GM19468 (cell line): ENCODE measurements around the gene SSX4B.
"Not testable (repeated sequence)": the region's sequence is repeated elsewhere in the genome, so short reads cannot be mapped to it uniquely, and the experiment has no call there.

Source experiments
- ATAC-seq: cut with Tn5 transposase; IDR thresholded peaks from one replicate; pipeline ENCODE4 v1.9.1; 2021; ENCODE audit warnings: mild to moderate bottlenecking, moderate library complexity, moderate number of reproducible peaks; ENCODE audit not compliant: unreplicated experiment; ENCODE audit errors: extremely low read depth

SSX4B gene, protein sequence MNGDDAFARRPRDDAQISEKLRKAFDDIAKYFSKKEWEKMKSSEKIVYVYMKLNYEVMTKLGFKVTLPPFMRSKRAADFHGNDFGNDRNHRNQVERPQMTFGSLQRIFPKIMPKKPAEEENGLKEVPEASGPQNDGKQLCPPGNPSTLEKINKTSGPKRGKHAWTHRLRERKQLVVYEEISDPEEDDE

DNA sequence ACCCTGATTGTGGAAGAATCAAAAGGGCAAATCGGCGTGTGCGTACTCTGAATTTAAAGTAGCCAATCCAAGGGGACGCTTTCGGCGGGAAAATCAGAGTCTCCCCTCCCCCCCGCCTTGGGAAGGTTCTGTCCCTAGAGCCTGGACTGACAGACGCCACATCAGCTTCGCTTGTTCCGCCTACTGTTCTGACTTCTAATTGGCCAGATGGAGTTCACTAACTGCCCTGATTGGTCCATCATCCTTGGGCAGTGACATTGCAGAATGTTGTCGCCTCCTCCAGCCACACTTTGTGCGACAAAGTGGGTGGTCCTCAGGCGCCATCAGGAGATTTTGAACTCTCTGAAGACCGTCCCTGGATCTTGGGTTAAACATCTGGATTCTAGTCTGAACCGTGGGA, at the start of gene SSX4B:
TSS of gene SSX4B (minus strand) at position 101 of the 400 bp plus-strand sequence. CDS start 588 bp downstream, outside the sequence.
- ATAC-seq: not testable (repeated sequence)

DNA sequence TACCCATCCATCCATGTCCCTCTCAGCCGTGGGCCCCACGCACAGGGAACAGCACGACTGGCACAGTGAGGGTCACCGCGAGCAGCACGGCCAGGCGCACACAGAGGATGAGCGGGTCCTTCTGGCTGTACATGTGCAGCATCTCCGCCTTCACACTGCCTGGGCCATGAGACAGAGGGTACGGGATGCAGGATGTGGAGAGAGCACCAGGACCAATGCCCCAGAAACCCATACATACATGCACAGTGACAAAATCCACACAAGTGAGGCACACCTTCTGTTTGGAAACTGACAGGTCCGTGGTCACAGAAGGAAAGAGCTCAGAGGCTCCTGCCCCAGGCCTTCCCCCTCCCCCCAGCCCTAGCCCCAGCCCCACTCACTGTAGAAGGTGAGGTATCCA, 48.8 kb upstream of the SSX4B start:
- no peak for ATAC-seq

DNA sequence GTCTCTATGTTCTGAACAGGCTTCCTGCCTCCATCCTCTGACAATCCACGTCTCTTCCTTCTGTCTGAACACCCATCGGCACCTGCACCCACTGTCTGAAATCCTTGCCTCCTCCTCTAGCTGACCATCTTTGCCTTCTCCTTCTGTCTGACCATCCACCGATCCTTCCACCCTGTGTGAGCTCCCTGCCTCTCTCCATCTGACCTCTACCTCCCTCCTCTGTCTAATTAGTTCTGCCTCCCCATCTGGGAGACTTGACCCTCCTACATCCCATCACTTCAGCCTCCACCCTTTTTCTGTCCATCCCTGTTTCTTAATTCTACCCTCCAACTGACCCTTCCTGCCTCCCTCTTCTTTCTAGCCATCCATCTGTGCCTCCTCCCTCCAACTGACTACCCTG, 48.3 kb upstream of the SSX4B start:
- ATAC-seq: no peak

DNA sequence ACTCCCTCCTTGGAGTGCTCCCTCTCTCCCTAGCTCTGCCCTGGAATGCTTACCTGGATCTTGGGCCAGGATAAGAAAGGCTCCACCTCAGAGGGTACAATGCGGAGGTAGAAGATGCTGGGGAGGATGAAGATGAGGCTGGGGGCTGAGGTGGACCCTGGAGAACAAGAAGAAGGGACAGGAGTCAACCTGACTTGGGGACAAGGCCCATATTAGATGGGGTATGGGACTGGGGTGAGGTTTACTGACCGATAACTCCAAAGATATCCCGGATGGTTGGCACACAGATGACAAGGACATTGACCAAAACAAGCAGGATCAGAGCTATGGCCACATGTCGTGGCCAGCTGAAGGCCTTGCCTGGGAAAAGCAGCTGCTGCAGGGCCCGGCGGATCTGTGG, 47.7 kb upstream of the SSX4B start:
- ATAC-seq: no peak

DNA sequence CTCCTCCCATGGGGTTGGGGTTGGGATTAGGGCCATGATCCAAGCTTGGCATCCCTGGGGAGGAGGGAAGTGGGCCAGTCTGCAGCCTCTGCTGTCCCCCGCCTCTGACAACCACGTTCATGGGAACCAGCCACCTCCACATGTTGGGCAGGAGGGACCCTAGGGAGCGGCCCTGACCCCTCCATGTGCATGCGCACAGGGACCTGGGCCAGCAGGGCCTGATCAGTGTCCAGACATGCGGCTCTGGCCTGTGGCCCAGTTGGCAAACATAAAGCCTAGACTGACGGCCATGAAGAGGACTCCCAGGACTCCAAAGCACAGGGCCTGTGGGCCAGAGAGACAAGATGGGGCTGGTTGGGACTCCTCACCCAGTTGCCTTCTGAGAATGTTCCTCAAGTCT, 47.0 kb upstream of the SSX4B start:
- ATAC-seq: no peak

DNA sequence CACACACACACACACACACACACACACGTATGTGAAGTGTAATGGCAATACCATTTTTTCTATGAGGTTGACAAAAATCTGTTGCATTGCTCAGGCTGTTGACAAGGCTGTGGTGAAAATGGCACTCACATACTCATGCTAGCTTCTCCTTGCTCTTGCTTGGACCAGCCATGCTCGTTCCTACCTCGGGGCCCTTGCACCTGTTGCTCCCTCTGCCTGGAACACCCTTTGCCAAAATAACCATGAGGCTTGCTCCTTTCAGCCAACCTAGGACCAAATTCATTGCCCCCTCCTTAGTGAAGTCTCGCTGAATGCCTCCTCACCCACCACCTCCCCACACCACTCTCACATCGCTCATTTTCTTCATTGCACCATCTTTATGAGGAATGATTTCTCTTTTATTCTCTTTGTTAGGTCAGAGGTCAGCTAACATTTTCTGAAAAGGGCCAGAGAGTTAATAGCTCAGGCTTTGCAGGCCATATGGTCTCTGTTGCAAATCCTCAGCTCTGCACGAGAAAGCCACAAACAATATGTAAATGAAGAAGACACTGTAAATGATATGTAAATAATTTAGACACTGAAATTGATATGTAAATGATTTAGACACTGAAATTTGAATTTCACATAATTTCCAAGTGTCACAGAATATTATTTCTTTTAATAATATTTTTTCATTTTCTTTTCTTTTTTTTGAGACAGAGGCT, 45.0 kb upstream of the SSX4B start:
- ATAC-seq: no peak

DNA sequence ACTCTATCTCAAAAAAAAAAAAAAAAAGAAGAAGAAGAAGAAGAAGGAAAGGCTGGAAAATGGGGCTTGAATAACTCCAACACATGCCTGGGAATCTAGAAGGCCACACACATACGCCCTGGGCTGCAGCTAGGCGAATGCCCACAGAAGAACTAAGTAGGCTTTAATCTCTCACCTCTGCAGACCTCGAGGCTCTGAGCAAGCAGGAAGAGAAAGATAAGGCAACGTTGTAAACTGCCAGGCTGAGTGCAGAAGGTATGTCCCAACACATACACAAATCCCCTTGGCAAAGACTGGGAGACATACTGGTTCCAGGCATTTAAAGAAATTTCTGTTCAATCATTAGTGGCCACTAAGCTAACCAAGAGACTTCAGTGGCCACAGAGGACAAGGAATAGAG, 39.9 kb upstream of the SSX4B start:
- ATAC-seq: no peak

DNA sequence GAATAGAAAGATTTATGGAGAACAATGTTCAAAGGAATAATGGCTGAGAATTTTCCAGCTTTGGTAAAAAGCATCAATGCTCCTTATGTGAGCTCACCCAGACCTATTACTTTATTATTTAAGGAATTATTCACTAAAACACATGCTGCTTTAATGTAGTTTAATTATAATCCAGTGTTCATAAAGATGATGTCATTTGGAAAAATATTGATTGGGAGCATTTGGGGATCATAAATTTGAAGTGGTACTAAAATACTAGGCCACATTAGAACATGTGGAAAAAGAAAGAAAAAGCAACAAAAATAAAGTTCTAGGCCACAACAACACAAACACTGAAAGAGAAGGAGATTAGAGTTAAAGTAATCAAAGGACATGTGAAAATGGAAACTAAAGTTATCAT, 38.3 kb upstream of the SSX4B start:
- no peak for ATAC-seq

DNA sequence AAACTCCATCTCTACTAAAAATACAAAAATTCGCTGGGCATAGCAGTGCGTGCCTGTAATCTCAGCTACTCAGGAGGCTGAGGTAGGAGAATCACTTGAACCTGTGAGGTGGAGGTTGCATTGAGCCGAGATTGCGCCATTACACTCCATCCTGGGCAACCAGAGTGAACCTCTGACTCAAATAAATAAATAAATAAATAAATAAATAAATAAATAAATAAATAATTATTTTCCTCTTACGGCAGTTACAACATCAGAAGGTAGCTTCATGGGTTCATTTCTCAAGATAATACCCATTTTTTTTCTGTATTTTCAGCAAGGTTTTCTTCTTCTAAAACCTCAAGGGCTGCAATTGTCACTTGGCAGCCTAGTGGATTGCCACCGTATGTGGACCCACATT, 35.4 kb upstream of the SSX4B start:
- ATAC-seq: not testable (repeated sequence)

DNA sequence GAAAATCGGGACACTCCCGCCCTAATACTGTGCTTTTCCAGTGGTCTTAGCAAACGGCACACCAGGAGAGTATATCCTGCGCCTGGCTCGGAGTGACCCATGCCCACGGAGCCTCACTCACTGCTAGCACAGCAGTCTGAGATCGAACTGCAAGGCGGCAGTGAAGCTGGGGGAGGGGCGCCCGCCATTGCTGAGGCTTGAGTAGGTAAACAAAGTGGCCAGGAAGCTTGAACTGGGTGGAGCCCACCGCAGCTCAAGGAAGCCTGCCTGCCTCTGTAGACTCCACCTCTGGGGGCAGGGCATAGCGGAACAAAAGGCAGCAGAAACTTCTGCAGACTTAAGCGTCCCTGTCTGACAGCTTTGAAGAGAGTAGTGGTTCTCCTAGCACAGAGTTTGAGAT, 22.0 kb upstream of the SSX4B start:
- ATAC-seq: not testable (repeated sequence)

DNA sequence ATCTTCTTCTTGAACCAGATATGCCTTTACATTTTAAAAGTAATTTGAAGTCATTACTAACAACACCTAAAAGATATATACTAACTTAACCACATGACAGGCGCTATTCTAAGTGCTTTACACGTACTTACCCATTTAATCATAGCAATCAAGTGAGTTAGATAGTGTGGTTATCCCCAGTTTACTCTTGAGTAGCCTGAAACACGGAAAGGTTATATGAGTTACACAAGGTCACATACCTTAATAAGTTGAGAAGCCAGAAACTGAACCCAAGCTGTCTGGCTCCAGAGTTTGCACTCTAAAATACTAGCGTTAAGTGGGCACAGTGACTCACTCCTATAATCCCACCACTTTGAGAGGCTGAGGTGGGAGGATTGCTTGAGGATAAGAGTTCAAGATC, 18.4 kb upstream of the SSX4B start:
- not testable (repeated sequence) for ATAC-seq

DNA sequence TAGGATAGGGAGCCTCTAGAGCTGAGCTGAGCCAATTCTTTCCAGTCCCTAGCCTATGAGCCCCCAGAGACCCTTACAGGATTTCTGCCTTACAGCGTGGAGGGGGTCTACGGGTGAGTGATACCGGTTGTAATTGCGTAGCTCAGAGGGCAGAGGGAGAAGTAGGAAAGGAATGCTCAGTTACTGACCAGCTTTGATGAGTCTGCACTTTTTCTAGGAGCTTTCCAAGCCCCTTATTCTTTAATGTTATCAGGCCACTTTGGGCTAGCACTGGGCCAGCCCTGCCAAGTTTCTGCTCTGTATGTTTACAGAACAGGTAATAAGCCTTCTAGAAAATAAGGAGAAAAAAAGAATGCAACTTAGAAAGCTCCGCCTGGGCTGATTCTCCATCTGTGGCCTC, 17.8 kb upstream of the SSX4B start:
- not testable (repeated sequence) for ATAC-seq

DNA sequence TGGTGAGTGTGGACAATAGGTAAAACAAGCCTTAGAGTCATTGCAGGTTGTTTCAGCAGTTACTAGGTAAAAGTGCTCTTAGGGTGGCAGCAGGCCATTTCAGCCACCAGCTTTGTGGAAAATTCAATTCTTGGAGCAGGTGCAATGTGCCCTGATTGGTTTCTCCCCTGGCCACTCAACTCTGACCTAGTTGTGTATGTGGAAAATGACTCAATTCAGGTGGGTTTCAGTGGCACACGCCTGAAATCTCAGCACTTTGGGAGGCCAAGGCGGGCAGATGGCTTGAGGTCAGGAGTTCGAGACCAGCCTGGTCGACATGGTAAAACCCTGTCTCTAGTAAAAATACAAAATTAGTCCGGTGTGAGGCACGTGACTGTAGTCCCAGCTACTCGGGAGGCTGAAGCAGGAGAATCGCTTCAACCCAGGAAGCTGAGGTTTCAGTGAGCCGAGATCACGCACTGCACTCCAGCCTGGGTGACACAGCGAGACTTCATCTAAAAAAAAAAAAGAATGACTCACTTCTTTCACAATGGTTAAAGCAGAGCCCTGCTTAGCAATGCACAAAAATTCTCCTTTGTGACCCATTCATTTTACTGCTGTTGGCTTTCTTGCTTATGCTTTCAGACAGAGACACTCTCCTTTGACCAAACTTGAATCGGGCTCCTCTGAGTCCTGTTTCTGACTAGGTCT, 15.4 kb upstream of the SSX4B start:
- not testable (repeated sequence) for ATAC-seq

DNA sequence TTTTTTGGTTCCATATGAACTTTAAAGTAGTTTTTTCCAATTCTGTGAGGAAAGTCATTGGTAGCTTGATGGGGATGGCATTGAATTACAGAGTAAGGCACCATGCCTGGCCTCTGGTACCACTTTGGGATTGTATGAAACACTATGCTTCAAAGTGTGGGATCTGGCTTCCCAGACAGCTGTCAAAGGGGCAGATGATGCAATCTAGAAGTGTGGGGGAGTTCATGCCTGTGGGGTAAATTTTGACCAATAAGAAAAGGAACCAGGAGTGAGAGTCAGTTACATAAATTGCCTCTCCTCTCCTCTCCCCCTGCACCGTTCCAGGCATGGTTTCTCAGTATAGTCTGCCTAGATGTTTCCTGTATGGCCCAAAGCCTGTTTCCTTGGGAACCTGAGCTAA, 13.9 kb downstream of the SSX4B start:
- ATAC-seq: not testable (repeated sequence)

DNA sequence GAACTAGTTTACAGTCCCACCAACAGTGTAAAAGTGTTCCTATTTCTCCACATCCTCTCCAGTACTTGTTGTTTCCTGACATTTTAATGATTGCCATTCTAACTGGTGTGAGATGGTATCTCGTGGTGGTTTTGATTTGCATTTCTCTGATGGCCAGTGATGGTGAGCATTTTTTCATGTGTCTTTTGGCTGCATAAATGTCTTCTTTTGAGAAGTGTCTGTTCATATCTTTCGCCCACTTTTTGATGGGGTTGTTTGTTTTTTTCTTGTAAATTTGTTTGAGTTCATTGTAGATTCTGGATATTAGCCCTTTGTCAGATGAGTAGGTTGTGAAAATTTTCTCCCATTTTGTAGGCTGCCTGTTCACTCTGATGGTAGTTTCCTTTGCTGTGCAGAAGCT, 14.8 kb downstream of the SSX4B start:
- ATAC-seq: not testable (repeated sequence)

DNA sequence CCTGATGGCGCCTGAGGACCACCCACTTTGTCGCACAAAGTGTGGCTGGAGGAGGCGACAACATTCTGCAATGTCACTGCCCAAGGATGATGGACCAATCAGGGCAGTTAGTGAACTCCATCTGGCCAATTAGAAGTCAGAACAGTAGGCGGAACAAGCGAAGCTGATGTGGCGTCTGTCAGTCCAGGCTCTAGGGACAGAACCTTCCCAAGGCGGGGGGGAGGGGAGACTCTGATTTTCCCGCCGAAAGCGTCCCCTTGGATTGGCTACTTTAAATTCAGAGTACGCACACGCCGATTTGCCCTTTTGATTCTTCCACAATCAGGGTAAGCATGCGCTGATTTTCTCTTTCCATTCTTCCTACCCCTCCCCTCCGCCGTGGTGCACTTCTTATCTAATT, 28.5 kb downstream of the SSX4B start, which contains the start of gene SSX4:
TSS of gene SSX4 (plus strand) at position 301 of the 400 bp plus-strand sequence. CDS start 515 bp downstream, outside the sequence.
- not testable (repeated sequence) for ATAC-seq

DNA sequence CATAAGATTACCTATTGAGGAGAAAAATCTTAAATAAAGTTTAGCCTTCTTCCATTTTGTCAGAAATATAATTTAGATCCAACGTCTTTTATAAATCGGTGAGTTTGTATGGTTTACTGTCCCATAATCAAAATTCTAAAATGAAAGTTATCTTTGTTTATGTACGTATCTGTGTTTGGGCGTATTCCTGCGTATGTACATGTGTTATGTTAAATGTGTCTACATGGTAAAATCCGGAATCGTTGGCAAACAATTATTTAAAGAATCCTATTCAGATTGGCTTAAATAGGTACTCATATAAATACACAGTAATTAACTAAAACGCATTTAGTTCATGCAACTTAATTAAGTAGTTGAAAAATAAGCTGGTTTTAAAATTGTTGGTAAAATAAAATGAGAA, 41.4 kb downstream of the SSX4B start:
- not testable (repeated sequence) for ATAC-seq

DNA sequence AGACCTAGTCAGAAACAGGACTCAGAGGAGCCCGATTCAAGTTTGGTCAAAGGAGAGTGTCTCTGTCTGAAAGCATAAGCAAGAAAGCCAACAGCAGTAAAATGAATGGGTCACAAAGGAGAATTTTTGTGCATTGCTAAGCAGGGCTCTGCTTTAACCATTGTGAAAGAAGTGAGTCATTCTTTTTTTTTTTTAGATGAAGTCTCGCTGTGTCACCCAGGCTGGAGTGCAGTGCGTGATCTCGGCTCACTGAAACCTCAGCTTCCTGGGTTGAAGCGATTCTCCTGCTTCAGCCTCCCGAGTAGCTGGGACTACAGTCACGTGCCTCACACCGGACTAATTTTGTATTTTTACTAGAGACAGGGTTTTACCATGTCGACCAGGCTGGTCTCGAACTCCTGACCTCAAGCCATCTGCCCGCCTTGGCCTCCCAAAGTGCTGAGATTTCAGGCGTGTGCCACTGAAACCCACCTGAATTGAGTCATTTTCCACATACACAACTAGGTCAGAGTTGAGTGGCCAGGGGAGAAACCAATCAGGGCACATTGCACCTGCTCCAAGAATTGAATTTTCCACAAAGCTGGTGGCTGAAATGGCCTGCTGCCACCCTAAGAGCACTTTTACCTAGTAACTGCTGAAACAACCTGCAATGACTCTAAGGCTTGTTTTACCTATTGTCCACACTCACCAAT, 43.9 kb downstream of the SSX4B start:
- ATAC-seq: not testable (repeated sequence)

DNA sequence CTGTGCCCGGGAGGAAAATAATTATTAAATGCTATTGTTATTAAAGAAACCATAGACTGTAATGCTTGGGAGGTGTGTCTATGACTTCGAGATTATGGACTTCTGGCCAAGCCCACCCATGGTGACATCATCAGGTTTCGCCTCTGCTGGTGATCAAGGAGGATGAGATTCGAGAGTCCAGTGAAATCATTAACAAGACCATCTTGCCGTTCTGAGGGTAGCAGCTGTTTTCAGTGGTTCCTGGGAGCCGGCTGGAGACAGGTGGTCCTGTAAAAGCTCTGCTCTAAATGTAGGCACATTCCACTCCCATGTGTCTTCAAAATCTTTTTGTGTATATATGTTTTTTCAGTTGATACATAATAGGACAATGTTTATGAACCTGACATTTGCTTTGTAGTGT, 52.5 kb downstream of the SSX4B start:
- ATAC-seq: not testable (repeated sequence)

DNA sequence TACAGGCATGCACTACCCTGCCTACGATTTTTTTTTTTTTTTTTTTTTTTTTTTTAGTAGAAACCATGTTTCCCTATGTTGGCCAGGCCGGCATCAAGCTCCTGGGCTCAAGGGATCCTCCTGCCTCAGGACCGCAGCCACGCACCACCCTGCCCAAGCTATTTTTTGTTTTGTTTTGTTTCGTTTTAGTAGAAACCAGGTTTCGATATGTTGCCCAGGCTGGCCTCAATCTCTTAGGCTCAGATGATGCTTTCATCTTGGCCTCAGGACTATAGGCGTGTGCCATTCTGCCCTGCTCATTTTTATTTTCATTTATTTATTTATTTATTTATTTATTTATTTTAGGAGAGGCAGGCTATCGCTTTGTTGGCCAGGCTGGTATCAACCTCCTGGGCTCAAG, 54.1 kb downstream of the SSX4B start:
- no peak for ATAC-seq
